ENCODE results near the gene ADARB2. TPM values are rescaled to one million over a fixed set of nuclear protein-coding genes. Genes with fewer than 3 reads are reported as not detected.

The ADARB2 gene
- total RNA-seq, 4 donors from 2014 or later, result 0.80 to 4.9 (median 2.3) TPM

- Histone ChIP-seq H3K9me3 (peaks cover 0 to 3% of the 10 kb centered on the region in 2 donors), H3K4me1 (no peaks in the 10 kb centered on the region), H3K27ac (no peak overlapping the region), H3K36me3 (no peaks in the 10 kb centered on the region), H3K4me3 (no peak overlapping the region), H3K27me3 (peaks cover 6% of the 10 kb centered on the region)
- in situ Hi-C loops (cut with MboI; ENCODE audit: low pct_ligation_motif_present in 1 of 4, low pct_unique_long_range_greater_than_20kb in 1 of 4, low sequenced_read_pairs in 3 of 4) (no loop called here), intact Hi-C loops (cut with DNase I; ENCODE audit: low total_unique reads) (no loop called here)
- 34 to 37% methylated on average over 2 to 6 of the region's 6 CpGs for WGBS, 2 donors (ENCODE audit: low coverage in 1 of 2)
- DNase-seq, result no peak
- TF ChIP-seq POLR2AphosphoS5 (IDR thresholded peaks at IDR 0.05) (no peak), POLR2A (IDR thresholded peaks at IDR 0.05) (no peak), EP300 (IDR thresholded peaks at IDR 0.05; ENCODE audit: low read depth) (no peak), CTCF (IDR thresholded peaks at IDR 0.05) (no peak)
These were observed 282.4 kb downstream of the ADARB2 start for GRCh38 chr10:1454951-1455350.

GRCh38 chr10:1454428-1454827, 282.9 kb downstream of the ADARB2 start:
- in situ Hi-C loops (cut with MboI; ENCODE audit: low pct_ligation_motif_present in 1 of 4, low pct_unique_long_range_greater_than_20kb in 1 of 4, low sequenced_read_pairs in 3 of 4), result no loop called here
- Histone ChIP-seq H3K27ac (no peak overlapping the region), H3K4me3 (no peak overlapping the region), H3K9me3 (peaks cover 0 to 3% of the 10 kb centered on the region in 2 donors), H3K4me1 (no peaks in the 10 kb centered on the region), H3K36me3 (no peaks in the 10 kb centered on the region), H3K27me3 (peaks cover 6% of the 10 kb centered on the region)
- WGBS, 2 donors (ENCODE audit: low coverage in 1 of 2), result 56% methylated on average over 6 of the region's 6 CpGs
- TF ChIP-seq POLR2AphosphoS5 (IDR thresholded peaks at IDR 0.05) (no peak), CTCF (IDR thresholded peaks at IDR 0.05) (no peak), EP300 (IDR thresholded peaks at IDR 0.05; ENCODE audit: low read depth) (no peak), POLR2A (IDR thresholded peaks at IDR 0.05) (no peak)
- DNase-seq, result no peak
- intact Hi-C loops (cut with DNase I; ENCODE audit: low total_unique reads), result no loop called here

- H3K4me3 ChIP-seq, result no peak overlapping the region
- peaks cover 0 to 3% of the 10 kb centered on the region in 2 donors for H3K9me3 ChIP-seq
- intact Hi-C loops (cut with DNase I; ENCODE audit: low total_unique reads), result no loop called here
- peaks cover 6% of the 10 kb centered on the region for H3K27me3 ChIP-seq
- no peaks in the 10 kb centered on the region for H3K36me3 ChIP-seq
- WGBS, 2 donors (ENCODE audit: low coverage in 1 of 2), result 72 to 79% methylated on average over 2 to 8 of the region's 8 CpGs
- H3K27ac ChIP-seq, result no peak overlapping the region
- in situ Hi-C loops (cut with MboI; ENCODE audit: low pct_ligation_motif_present in 1 of 4, low pct_unique_long_range_greater_than_20kb in 1 of 4, low sequenced_read_pairs in 3 of 4), result no loop called here
- DNase-seq, result no peak
- TF ChIP-seq POLR2A (IDR thresholded peaks at IDR 0.05), result no peak
- H3K4me1 ChIP-seq, result no peaks in the 10 kb centered on the region
These were observed 284.5 kb downstream of the ADARB2 start for GRCh38 chr10:1452777-1453176.

GRCh38 chr10:1451941-1452340, 285.4 kb downstream of the ADARB2 start:
- intact Hi-C loops (cut with DNase I; ENCODE audit: low total_unique reads), result no loop called here
- no peaks in the 10 kb centered on the region for H3K36me3 ChIP-seq
- H3K27ac ChIP-seq, result no peak overlapping the region
- H3K4me3 ChIP-seq, result no peak overlapping the region
- DNase-seq, result no peak
- WGBS, 2 donors (ENCODE audit: low coverage in 1 of 2), result 90 to 93% methylated on average over 2 to 7 of the region's 7 CpGs
- H3K27me3 ChIP-seq, result peaks cover 6% of the 10 kb centered on the region
- in situ Hi-C loops (cut with MboI; ENCODE audit: low pct_ligation_motif_present in 1 of 4, low pct_unique_long_range_greater_than_20kb in 1 of 4, low sequenced_read_pairs in 3 of 4), result no loop called here
- H3K4me1 ChIP-seq, result no peaks in the 10 kb centered on the region
- H3K9me3 ChIP-seq, result peaks cover 0 to 3% of the 10 kb centered on the region in 2 donors
- no peak for TF ChIP-seq EP300 (IDR thresholded peaks at IDR 0.05; ENCODE audit: low read depth)

GRCh38 chr10:1451362-1451888, 285.9 kb downstream of the ADARB2 start:
- 54 to 100% methylated on average over 1 to 4 of the region's 4 CpGs for WGBS, 2 donors (ENCODE audit: low coverage in 1 of 2)
- in situ Hi-C loops (cut with MboI; ENCODE audit: low pct_ligation_motif_present in 1 of 4, low pct_unique_long_range_greater_than_20kb in 1 of 4, low sequenced_read_pairs in 3 of 4), result no loop called here

More at GRCh38 chr10:1451362-1451888, 285.9 kb downstream of the ADARB2 start:
- intact Hi-C loops (cut with DNase I; ENCODE audit: low total_unique reads), result no loop called here
- peaks cover 0 to 3% of the 10 kb centered on the region in 2 donors for H3K9me3 ChIP-seq
- no peaks in the 10 kb centered on the region for H3K4me1 ChIP-seq
- TF ChIP-seq CTCF (IDR thresholded peaks at IDR 0.05) (no peak), POLR2A (IDR thresholded peaks at IDR 0.05) (no peak), POLR2AphosphoS5 (IDR thresholded peaks at IDR 0.05) (peak in 1 of 3 donors; percentile 2)
- no peak overlapping the region for H3K4me3 ChIP-seq
- H3K27me3 ChIP-seq, result peaks cover 5% of the 10 kb centered on the region
- H3K36me3 ChIP-seq, result no peaks in the 10 kb centered on the region
- H3K27ac ChIP-seq, result peak overlapping the region in 1 of 4 donors; percentile 36
- DNase-seq, result no peak
